ENCODE data around the gene DVL2.

The DVL2 gene

DNA sequence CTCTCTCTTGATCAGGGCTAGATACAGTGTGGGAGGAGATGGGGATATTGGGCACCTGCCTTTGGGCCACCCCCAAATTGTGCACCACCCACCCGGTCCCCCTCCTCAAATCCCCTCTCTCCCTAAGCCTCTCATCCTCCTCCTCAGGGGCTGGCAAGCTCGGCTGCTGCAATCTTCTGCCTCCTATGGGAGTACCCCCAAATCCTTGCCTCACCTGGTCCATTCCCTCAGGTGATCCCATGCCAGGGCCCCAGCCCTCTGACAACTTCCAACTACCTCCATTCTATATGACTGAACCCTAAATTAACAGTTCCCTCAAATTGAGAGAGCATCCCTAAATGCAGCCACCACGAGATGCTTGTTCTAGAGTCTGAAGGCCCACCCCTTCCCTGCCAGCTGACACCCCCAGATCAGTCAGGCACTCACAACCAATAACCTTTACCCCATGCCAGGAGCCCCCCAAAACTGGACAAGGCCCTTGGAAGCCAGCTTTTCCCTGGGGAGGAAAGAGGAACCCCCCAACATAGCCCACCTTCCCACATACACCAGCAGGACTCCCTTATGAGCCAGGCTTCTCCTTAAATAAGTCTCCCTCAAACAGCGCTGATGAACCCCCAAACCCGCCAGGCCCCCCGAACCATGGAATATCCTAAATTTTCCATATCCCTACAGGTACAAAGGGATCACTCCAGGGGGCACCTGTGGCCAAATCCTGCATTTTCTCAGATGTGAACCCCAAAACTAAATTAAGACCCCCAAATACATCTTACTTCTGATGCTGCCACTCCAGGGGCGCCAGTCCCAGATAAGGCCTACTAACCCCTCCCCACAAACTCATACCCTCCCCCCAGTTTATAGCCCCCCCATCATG is 17.8 kb downstream of the DVL2 start:
- no peak for TF ChIP-seq CTCF (IDR thresholded peaks at IDR 0.05; ENCODE audit: extremely low read depth, missing control alignments)
- DNase-seq (ENCODE audit: low spot score): no peak

GRCh38 chr17:7215652-7216180 is 18.6 kb downstream of the DVL2 start:
- TF ChIP-seq CTCF (IDR thresholded peaks at IDR 0.05; ENCODE audit: extremely low read depth, missing control alignments): no peak
- DNase-seq (ENCODE audit: low spot score): no peak

GRCh38 chr17:7215136-7215638 is 19.1 kb downstream of the DVL2 start:
- no peak for DNase-seq (ENCODE audit: low spot score)
- no peak for TF ChIP-seq CTCF (IDR thresholded peaks at IDR 0.05; ENCODE audit: extremely low read depth, missing control alignments)

DNA sequence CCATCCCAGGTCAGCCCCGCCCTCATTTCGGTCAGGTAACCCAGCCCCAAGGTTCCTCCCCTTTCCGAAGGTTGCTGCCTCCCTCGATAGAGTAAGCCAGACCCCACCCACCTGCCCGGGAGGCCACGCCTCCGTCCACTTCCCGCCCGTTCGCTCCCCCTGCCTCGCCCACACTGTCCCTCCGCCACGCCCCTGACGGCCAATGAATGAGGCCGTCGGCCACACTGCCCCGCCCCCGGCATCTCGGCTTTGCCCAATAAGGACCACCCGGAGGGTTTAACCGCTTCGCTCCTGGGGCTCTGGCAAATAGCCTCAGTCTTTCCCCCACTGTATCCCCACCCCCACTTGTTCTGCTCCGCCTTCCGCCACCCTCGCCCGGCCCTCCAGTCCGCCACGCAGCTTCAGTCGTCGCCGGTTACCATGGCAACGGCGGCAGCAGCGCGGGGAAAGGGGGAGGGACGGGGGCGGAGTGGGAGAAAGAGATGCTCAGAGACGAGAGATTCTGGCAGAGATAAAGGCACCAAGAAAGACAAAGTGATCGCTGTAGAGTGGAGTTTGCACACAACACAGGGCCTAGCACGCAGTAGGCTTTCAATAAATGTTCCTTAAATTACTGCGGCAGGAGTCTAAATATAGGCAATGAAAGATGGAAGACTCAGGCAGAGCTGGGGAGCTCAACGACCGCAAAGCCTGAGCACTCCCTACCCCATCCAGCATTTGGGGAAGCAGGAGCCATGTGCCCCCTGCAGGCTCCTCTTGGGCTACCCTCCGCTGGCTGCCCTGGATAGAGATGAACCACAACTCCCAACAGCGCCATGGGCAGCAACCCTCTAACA is 19.8 kb downstream of the DVL2 start:
- DNase-seq (ENCODE audit: low spot score): peak; percentile 98
- TF ChIP-seq CTCF (IDR thresholded peaks at IDR 0.05; ENCODE audit: extremely low read depth, missing control alignments): peak; percentile 22

DNA sequence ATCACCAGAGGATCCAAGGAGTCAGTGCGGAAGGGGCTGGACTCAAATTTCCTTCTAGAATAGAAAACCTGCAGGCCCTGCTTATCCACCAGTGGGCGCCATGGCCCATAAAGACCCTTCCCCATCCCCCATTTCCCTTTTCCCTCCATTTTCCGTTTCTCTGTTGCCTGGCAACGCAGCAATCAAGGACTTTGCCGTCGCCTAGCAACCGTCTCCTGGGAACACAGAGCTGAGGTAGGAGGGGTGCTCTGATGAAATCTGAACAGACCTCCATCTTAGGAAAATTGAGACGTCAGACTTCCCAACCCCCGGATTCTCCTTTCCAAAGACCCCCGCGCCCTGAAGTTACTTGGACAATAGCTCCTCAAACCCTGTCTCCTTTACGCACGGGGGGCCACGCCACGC is 20.4 kb downstream of the DVL2 start:
- TF ChIP-seq CTCF (IDR thresholded peaks at IDR 0.05; ENCODE audit: extremely low read depth, missing control alignments): peak; percentile 22
- peak; percentile 70 for DNase-seq (ENCODE audit: low spot score)

- no peak for TF ChIP-seq CTCF (IDR thresholded peaks at IDR 0.05; ENCODE audit: extremely low read depth, missing control alignments)
- DNase-seq (ENCODE audit: low spot score): no peak
Measured at GRCh38 chr17:7211491-7212273, 22.6 kb downstream of the DVL2 start.

Data from GM20000 (cell line).